Stimulated activated memory B cell treated with anti-CD40 and anti-IgM and Interleukin-4, amounts not matched to agents 10 μg/mL and 1 μg/mL and 100 μg/mL, for 72 hours (primary cell): Measurements from ENCODE around the gene DBN1.

Experiments
- ATAC-seq: fragments of 150-1000 bp; cut with Tn5 transposase; 2 replicates; pipeline ENCODE4 v1.10.0; 2021
- H3K27ac Mint-ChIP-seq: one replicate; pipeline ENCODE4 v1.8.0; 2022; ENCODE audit warnings: mild to moderate bottlenecking, mixed read lengths
- H3K27me3 Mint-ChIP-seq: one replicate; pipeline ENCODE4 v1.8.0; 2022; ENCODE audit warnings: mixed read lengths
- H3K36me3 Mint-ChIP-seq: one replicate; pipeline ENCODE4 v1.8.0; 2022; ENCODE audit warnings: mixed read lengths
- H3K4me1 Mint-ChIP-seq: one replicate; pipeline ENCODE4 v1.8.0; 2022; ENCODE audit warnings: mixed read lengths
- H3K4me3 Mint-ChIP-seq: one replicate; pipeline ENCODE4 v1.8.0; 2022; ENCODE audit warnings: mild to moderate bottlenecking, moderate library complexity, mixed read lengths
- H3K9me3 Mint-ChIP-seq: one replicate; pipeline ENCODE4 v1.8.0; 2022; ENCODE audit warnings: mixed read lengths

DBN1 gene

DNA sequence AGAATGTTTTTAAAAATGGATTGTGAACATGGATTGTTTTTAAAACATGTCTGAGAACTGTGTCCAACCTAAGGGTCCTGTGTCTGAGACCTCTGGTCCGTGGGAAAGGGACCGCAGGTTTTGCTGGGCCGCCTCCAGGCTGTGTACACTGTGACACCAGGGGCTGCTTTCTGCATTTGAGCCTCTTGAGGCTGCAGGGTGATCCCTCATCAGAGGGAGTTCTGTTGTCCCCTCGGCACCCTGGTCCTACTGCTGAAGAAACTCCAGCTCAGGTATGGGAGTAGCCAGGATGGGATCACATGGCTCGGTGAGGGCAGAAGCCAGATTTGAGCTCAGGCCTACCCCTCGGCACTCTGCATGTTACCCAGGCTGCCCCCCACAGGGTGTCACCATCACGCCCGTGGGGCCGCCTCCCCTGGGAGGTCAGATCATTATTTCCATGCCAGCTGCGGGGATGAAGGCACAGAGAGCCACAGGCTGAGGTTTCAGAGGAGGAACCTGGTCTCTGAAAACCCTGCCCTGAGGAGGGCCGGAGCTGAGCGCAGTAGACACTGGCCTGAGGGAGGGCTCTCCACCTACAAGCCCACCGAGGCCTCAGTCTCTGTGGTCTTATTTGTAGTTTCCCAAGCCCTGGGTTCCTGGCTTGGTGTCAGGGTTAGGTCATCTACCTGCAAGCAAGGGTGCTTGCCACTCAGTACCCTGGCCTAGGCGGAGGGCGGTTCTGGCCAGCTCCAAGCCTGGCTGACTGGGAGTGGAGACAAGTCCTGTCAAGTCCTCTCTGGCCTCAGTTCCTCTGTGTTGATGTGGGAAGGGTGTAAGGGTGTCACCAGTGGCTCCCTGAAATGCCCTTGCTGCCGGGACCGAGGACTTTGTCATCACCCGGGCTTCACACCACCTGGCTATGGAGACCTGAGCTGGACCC, 24.0 kb downstream of the DBN1 start:
- no peak overlapping the region for H3K4me3 Mint-ChIP-seq
- no peaks in the 10 kb centered on the region for H3K36me3 Mint-ChIP-seq
- no peaks in the 10 kb centered on the region for H3K27me3 Mint-ChIP-seq
- H3K9me3 Mint-ChIP-seq, result no peaks in the 10 kb centered on the region
- no peak overlapping the region for H3K27ac Mint-ChIP-seq
- ATAC-seq, result no peak
- H3K4me1 Mint-ChIP-seq, result peaks cover 61% of the 10 kb centered on the region

GRCh38 chr5:177448244-177448950, 25.0 kb downstream of the DBN1 start:
- H3K36me3 Mint-ChIP-seq, result no peaks in the 10 kb centered on the region

GRCh38 chr5:177447611-177448243, 25.7 kb downstream of the DBN1 start:
- H3K27ac Mint-ChIP-seq, result peak overlapping the region; percentile 24
- peak overlapping the region; percentile 52 for H3K4me3 Mint-ChIP-seq
- ATAC-seq, result no peak
- H3K4me1 Mint-ChIP-seq, result peaks cover 54% of the 10 kb centered on the region
- H3K9me3 Mint-ChIP-seq, result no peaks in the 10 kb centered on the region
- no peaks in the 10 kb centered on the region for H3K36me3 Mint-ChIP-seq
- H3K27me3 Mint-ChIP-seq, result no peaks in the 10 kb centered on the region

More at GRCh38 chr5:177448244-177448950, 25.0 kb downstream of the DBN1 start:
- Mint-ChIP-seq H3K4me1 (peaks cover 60% of the 10 kb centered on the region), H3K4me3 (peak overlapping the region; percentile 52), H3K27ac (peak overlapping the region; percentile 13), H3K9me3 (no peaks in the 10 kb centered on the region), H3K27me3 (no peaks in the 10 kb centered on the region)
- no peak for ATAC-seq

DNA sequence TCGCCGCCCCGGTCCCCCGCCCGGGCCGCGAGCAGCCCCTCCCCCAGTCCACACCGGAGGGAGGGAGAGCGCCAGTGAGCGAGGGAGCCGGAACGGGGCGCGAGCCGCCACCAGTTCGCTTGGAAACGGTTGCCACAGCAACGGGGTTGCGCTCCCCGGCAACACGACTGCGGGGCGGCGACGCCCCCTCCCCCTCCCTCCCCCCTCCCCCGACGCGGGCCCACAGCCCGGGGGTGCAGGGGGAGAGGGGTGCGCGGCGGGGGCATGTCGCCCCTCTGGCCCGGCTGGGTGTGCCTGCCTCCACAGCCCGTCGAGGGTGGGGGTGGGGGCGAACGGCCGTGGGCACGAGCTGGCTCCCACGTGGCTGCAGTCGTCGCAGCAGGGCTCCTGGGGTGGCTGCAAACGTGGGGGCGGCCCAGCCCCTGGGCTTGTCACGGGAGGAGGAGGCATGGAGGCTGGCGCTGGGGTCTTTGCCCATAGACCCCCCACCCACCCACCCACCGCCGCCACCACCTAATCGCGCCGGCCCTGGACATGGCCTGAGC, 26.3 kb downstream of the DBN1 start:
- Mint-ChIP-seq H3K36me3 (peaks cover 3% of the 10 kb centered on the region), H3K9me3 (no peaks in the 10 kb centered on the region), H3K27ac (no peak overlapping the region), H3K4me3 (peak overlapping the region; percentile 33), H3K27me3 (no peaks in the 10 kb centered on the region), H3K4me1 (peaks cover 52% of the 10 kb centered on the region)
- ATAC-seq, result peak; percentile 24

GRCh38 chr5:177446200-177447065, 27.0 kb downstream of the DBN1 start, which contains the start of gene PRR7:
TSS of gene PRR7 (plus strand) at chr5:177446814. CDS start at chr5:177455068, 8,254 bp downstream.
- Mint-ChIP-seq H3K36me3 (peaks cover 10% of the 10 kb centered on the region), H3K4me3 (peak within 1 kb of the TSS; percentile 80), H3K9me3 (no peaks in the 10 kb centered on the region), H3K27me3 (no peaks in the 10 kb centered on the region), H3K27ac (peak within 1 kb of the TSS; percentile 46), H3K4me1 (peaks cover 48% of the 10 kb centered on the region)
- ATAC-seq, result peak; percentile 83

- no peak for ATAC-seq
Observed at GRCh38 chr5:177445917-177446199, 27.6 kb downstream of the DBN1 start.

GRCh38 chr5:177445052-177445916, 28.1 kb downstream of the DBN1 start:
- H3K27me3 Mint-ChIP-seq, result no peaks in the 10 kb centered on the region
- H3K27ac Mint-ChIP-seq, result peak overlapping the region; percentile 46
- H3K4me3 Mint-ChIP-seq, result peak overlapping the region; percentile 80
- H3K4me1 Mint-ChIP-seq, result peaks cover 48% of the 10 kb centered on the region
- no peaks in the 10 kb centered on the region for H3K9me3 Mint-ChIP-seq
- H3K36me3 Mint-ChIP-seq, result peaks cover 13% of the 10 kb centered on the region
- ATAC-seq, result no peak

More at GRCh38 chr5:177445917-177446199, 27.6 kb downstream of the DBN1 start:
- peak overlapping the region; percentile 80 for H3K4me3 Mint-ChIP-seq
- no peaks in the 10 kb centered on the region for H3K9me3 Mint-ChIP-seq
- H3K36me3 Mint-ChIP-seq, result peaks cover 13% of the 10 kb centered on the region
- H3K27ac Mint-ChIP-seq, result peak overlapping the region; percentile 46
- H3K4me1 Mint-ChIP-seq, result peaks cover 48% of the 10 kb centered on the region
- no peaks in the 10 kb centered on the region for H3K27me3 Mint-ChIP-seq

- Mint-ChIP-seq H3K9me3 (no peaks in the 10 kb centered on the region), H3K27ac (peak overlapping the region; percentile 46), H3K36me3 (peaks cover 22% of the 10 kb centered on the region), H3K4me3 (no peak overlapping the region), H3K27me3 (no peaks in the 10 kb centered on the region), H3K4me1 (peaks cover 46% of the 10 kb centered on the region)
- no peak for ATAC-seq
Observed at GRCh38 chr5:177444106-177445051, 29.1 kb downstream of the DBN1 start.

DNA sequence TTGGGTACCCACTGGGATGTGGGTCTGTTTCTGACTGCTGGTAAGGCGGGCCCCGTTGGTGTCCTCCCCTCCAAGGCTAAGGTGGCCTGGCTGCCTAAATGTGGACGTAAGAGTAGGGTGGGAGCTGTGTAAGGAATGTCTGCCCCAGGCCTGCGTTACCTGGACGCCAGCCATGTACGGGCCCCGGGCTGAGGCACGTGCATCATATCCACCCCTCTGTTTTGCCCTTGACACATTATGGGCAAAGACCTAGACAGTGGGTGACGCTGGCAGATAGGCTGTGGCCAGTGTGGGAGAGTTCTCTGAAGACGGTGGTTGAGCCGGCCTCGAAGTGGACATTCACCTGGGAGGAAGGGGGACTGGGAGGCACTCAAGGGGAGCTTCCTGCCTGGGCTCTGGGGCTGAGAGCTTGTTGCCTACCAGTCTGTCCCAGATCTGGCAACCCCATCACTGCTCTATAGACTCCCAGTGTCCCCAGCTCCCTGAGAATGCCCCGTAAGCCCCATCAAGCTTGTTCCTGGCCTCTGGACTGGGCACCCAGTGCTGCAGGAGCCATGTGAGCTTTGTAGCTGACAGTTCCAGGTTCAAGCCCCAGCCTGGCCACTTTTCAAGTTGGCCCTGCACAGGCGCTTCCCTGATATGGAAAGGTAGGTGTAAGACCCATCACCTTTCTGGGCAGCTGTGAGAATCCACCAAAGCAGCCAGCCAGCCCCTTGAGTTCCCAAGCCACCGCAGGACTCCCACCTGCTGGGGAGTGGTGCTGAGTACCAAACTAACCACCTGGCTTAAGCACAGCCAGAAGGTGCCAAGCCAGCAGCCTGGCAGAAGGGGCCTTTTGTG, 30.1 kb downstream of the DBN1 start:
- Mint-ChIP-seq H3K36me3 (peaks cover 29% of the 10 kb centered on the region), H3K27me3 (no peaks in the 10 kb centered on the region), H3K9me3 (no peaks in the 10 kb centered on the region), H3K27ac (peak overlapping the region; percentile 46), H3K4me3 (no peak overlapping the region), H3K4me1 (peaks cover 37% of the 10 kb centered on the region)
- no peak for ATAC-seq

- H3K9me3 Mint-ChIP-seq, result no peaks in the 10 kb centered on the region
- peaks cover 40% of the 10 kb centered on the region for H3K36me3 Mint-ChIP-seq
- no peak overlapping the region for H3K27ac Mint-ChIP-seq
- peaks cover 33% of the 10 kb centered on the region for H3K4me1 Mint-ChIP-seq
- ATAC-seq, result no peak
- H3K4me3 Mint-ChIP-seq, result no peak overlapping the region
- H3K27me3 Mint-ChIP-seq, result no peaks in the 10 kb centered on the region
Observed at GRCh38 chr5:177442066-177442826, 31.2 kb downstream of the DBN1 start.

DNA sequence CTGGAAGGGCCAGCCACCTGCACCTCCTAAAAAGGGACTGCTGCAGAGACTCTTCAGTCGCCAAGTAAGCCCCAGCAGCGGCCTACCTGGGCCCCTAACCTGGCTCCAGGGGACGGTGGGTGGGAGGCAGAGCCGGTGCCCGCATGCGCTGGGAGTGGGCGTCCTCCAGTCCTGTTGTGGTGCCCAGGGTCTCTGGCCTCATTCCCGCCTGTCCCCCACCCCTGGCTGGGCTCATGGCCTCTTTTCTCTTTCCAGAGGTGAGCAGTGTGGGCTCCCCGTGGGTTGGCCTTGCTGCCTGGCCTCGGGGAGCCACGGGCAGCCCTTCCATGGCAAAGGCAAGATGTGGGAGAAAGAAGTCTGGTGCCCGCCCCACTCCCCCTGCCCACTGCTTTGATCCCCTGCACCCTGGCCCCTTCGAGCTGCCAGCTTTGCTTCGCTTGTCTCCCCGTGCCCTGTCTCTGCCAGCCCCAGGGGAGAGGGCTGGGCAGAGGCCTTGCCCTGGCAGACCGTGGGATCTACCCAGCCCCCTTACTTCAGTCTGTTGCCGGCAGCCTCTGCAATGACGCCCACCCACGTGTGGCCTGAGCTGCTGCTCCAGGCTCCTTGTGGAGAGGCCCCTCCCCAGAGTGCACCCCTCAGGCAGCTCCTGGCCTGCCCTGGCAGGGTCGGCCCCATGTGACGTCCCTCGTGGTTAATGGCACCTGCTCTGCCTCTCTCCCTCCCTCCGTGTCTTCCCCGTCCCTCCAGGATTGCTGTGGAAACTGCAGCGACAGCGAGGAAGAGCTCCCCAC, 32.2 kb downstream of the DBN1 start:
- Mint-ChIP-seq H3K4me1 (peaks cover 40% of the 10 kb centered on the region), H3K4me3 (no peak overlapping the region), H3K9me3 (no peaks in the 10 kb centered on the region), H3K36me3 (peaks cover 51% of the 10 kb centered on the region), H3K27ac (peak overlapping the region; percentile 40), H3K27me3 (no peaks in the 10 kb centered on the region)
- ATAC-seq, result no peak
